AG20443 (cell line): ENCODE data around the gene DPEP2.
"Not testable (repeated sequence)": the region's sequence is repeated elsewhere in the genome, so short reads cannot be mapped to it uniquely, and the experiment has no call there.

Source experiments
- DNase-seq: peaks from one replicate; pipeline ENCODE4 v3.0.0; 2012; ENCODE audit warnings: low spot score, mixed read lengths

Gene DPEP2

DNA sequence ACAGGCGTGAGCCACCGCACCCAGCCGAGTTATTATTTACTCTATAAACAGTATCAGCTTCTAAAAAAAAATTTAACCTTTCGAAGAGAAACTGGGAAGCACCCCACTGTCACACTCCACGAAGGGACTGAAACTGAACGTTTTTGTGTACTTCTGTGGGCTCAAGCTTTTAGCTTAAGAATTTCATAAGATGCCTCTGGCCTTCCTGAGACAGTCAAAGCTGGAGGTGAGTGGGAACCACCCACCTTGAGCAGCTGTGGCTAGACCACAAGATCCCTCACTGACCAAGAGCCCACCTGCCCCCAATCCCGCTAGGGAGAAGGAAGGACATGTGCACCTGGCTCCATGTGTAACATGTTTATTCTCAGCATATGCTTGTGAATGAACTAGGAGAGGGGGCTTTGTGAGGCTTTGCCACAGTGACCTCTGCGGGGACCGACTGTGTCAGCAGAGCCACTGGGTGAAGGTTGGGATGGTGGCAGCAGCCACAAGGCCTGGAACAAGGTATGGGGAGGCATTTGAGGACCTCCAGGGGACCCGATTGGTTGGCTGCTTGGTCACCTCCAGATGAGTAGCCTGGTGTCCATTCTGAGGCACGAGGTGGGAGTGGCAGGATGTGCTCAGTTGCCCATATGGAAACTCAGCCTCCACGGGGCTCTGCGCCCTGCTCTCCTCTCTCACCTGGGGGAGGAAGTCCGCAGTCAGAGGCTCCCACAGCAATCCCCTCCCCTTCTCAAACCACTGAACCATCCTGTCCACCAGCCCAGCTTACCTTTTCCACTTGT lies 23.8 kb downstream of the DPEP2 start:
- no peak for DNase-seq

DNA sequence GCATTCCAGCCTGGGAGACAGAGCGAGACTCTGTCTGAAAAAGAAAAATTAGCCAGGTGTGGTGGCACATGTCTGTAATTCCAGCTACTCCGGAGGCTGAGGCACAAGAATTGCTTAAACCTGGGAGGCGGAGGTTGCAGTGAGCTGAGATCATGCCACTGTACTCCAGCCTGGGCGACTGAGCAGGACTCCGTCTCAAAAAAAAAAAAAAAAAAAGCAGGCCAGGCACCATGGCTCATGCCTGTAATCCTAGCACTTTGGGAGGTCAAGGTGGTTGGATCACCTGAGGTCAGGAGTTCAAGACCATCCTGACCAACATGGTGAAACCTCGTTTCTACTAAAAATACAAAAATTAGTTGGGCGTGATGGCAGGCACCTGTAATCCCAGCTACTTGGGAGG lies 27.0 kb downstream of the DPEP2 start:
- not testable (repeated sequence) for DNase-seq

GRCh38 chr16:67971111-67971510 lies 28.2 kb downstream of the DPEP2 start:
- no peak for DNase-seq

DNA sequence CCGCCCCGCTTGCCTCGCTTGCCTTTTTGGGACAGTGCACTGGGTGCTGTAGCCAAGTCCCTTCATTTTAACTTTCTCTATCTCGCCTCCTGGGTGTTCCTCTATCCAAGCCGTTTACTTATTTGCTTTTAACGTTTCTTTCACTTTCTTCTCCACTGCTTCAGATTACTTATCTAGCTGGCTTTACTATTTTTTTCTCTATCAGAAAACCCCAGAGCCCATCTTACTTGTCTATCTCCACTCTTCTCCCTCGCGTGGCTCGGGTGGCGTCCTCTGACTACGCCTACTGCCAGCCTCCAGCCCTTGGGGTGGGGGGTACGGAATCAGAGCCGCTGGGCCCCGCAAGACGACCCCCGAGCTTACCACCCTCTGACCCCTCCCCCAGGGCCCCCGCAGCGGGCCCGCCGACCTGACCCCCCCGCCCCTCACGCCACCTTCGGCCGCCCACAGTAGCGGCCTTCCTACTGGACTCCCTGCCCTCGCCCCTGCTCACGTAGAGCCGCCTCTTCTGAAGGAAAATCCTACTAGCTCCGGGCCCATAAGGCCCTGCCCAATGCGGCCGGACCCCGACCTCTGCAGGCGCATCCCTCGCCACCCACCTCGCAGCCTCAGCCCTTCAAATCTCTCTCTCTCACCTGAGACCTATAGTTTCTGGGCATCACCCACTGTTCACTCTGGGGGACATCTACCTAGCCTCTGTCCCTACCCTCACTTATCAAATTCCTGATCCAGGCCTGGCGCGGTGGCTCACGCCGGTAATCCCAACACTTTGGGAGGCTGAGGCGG lies 29.8 kb downstream of the DPEP2 start:
- no peak for DNase-seq

- DNase-seq, result peak; percentile 98
Observed at GRCh38 chr16:67968400-67969253, 30.7 kb downstream of the DPEP2 start, which contains the start of gene SLC12A4. TSS of gene SLC12A4 (minus strand) at chr16:67968637. CDS start at chr16:67968553, 84 bp downstream.

GRCh38 chr16:67967958-67968399 lies 31.3 kb downstream of the DPEP2 start:
- peak; percentile 83 for DNase-seq

DNA sequence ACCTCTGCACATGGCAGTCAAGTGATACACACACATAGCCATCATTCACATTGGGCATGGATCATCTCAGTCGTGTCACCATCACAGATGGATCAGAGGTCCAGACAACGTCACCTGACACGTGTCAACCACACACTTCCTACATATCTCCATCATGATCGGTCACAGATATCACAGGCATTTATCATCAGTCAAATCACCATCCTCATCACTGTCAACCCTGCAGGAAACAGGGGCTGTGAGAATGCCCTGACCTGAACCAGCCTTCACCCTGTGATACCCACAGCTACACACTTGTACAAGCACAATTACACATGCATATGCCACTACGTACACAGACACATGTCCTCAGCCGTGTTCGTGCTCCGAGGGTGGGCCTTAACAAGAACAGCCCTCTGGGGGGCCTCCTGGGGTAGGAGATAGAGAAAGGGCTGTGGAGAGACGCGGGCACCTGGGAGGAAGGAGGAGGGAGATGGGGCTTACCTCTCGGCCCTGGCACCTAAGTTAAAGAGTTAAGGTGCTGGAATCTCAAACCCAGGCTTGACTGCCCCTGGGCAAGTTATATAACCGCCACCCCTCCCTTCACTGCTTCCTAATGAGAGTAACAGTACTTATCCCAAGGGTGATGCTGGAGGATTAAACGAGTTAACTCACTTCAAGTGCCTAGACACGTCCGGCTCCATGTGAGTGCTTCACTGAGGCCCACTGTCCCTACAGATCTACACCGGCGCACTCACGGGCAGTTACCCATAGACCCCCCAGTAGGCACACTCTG lies 31.9 kb downstream of the DPEP2 start:
- DNase-seq, result no peak

DNA sequence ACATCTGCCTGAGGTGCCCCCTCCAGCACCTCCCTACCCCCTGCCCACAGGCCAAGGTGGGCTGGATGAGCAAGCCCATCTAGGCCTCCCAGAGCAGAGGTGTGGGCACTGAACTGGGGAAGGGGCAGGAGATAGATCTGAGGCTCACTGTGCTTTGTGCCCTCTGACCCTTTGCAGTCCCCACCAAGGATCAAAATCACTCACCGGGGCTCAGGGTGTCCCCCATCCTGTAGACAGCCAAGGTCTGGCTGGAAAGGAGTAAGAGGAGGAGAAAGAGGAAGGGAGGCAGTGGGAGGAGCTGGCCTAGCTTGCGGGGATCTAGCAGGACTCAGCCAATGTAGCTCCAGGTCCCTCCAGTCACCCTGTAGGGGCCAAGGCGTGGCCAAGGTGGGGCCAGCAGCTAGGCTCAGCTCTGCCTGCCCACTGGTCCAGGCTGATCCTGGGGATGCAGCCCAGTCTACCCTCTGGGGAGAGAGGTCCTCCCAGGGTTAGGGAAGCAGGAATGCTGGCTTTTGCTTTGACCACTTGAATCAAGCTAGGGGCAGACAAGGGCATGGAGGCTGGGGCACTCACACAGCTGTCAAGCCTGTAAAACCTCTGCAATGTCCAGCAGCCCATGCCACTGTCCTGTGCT lies 32.6 kb downstream of the DPEP2 start:
- peak; percentile 70 for DNase-seq

- no peak for DNase-seq
Observed at GRCh38 chr16:67965668-67966548, 33.4 kb downstream of the DPEP2 start.

GRCh38 chr16:67964477-67965131 lies 34.7 kb downstream of the DPEP2 start:
- DNase-seq, result no peak

DNA sequence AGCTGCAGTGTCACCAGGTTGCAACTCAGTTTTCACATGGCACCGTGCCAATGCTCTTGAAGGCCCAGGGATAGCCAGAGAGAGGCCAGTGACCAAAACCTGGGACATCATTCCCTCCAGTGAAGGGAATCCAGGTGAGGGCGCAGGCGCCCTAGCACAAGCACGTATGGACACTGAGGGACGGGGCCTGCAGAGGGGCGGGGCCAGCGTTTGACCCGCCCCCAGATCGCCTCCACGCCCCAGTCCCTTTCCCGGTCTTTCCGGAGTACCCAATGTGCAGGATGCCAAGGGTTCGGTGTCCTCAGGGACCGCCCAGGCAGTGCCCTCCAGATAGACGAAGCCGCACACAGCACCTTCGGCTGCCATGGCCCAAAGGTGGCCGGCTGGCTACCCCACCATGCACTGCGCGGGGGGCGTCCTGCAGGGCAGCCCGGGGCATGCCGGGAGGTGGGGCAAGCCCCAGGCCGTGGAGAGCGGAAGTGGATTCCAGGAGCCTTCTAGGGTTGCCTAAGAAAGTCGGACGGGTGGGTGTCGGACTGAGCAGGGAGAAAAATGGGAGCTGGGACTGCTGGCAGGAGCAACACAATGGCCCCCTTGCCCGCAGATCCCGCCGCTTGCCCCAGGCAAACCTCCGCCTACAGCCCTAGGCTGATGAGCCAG lies 35.5 kb downstream of the DPEP2 start:
- DNase-seq, result no peak

GRCh38 chr16:67963292-67963661 lies 36.0 kb downstream of the DPEP2 start:
- no peak for DNase-seq

DNA sequence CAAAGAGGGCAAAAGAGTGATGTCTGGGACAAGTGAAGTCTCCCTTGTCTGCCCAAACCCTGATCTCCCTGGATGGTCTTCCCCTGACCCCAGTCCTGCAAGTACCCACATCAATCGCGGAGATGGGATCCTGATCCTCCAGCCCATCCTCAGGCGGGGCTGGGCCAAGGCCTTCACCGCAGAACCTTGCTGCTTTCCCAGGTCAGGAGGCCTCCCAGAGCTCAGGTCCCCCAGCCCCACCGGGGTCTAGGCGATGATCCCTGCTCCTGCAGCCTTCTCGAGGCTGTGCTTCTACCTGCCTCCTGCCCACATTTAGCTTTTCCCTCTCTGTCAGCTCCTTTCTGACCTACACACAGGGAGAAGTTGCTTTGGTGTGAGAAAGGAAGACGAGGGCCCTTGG lies 37.1 kb downstream of the DPEP2 start:
- DNase-seq, result no peak

DNA sequence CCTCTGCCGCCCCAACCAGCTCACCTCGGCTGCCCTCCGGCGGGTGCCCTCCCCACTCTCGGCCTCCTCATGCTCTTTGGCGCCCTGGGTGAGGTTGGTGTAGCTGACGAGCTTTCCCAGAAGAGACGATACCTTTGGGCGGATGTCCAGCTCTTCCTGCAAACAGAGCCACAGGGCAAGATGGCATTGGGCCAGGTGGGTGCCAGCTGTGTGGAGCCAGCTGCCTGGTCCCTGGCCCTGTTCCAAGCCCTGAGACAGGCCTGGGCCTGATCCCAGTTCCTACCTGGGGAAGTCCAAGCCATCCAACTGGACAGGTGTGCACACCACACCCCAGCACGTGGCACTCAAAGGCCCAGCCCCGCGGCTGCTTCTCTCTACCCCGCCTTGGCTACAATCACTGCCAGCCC lies 37.7 kb downstream of the DPEP2 start:
- DNase-seq, result no peak

DNA sequence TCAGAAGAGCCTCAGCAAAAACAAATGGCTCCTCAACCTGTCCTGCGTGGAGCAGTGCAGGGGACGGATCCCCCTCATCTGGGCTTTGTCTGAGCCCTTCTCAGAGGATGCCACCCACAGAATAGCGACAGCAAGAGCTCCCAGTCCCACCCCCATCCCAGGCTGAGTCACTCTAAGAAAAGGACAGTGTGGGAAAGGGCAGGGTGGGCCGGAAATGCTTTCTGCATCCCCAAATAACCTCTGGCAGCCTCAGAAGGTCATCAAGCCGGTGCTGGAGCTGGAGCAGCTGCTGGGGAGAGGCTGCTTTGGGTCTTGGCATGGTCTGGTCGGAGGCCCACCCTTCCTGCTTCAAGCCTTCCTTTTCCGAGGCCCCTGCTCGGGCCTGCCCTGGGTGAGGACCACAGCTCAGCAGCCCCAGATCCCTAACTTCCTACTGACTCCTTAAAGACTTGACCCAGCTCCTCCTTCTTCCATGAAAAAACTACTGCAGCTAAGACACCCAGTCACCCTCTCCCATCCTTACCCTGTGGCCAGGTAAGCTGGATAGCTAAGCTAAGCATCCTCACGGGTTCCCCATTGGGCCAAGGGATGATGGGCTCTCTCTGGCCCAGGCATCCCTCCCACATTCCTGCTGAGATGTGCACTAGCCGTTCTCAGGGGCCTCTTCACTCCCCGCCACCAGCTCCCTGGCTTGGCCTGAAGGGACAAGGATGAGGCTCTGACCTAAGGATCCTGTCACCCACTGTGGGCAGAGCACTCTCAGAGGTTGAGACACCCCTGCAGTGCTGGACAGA lies 39.6 kb downstream of the DPEP2 start:
- peak; percentile 91 for DNase-seq

GRCh38 chr16:67957622-67958021 lies 41.7 kb downstream of the DPEP2 start:
- no peak for DNase-seq

DNA sequence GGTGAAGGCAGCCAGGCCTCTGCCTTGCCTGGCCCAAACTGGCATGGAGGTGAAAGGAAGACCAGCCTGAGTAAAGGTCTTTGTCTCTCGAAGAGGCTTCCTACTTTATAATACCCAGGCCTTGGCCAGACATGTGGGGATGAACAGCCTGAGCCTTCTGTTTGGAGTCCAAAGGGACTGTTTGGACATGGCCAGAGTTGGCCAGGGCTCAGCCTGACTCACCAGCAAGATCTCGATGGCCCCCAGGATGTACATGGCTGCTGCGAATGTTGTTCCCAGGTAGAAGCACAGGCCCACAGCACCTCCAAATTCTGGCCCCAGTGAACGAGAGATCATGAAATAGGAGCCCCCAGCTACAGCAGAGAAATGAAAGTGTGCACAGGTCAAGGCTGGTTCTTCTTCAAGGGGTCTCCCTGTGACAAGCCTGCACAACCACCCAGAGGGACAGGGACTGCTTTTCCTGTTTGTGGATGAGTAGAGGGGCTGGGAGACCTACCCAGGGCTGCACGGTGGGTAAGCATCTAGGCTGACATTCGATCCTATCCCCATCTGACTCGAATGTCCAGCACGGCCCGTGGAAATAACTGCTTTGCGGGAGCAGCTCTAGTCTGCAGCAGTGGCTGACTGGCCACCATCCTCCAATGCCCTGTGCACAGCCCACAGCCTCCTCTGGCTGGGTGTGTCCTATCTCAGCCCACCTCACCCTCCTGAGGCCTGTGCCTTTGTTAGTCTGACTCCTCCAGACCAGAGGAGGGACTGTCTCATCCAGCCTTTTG lies 44.7 kb downstream of the DPEP2 start:
- no peak for DNase-seq
